A549 (cell line): Measurements from ENCODE around the gene LACTBL1. TPM values are rescaled to one million over a fixed set of nuclear protein-coding genes. Genes with fewer than 3 reads are reported as not detected.
"Not testable (repeated sequence)": the region's sequence is repeated elsewhere in the genome, so short reads cannot be mapped to it uniquely, and the experiment has no call there.

Source experiments
- ATAC-seq, 2 experiments: fragments of 200-7000 bp in 1 of 2; fragments of >200 bp in 1 of 2; cut with Nextera tagmentation in 1 of 2; cut with Tn5 transposase in 1 of 2; 3 replicates each; pipeline versions ENCODE4 v1.8.0 to v1.9.1; 2018 to 2020; ENCODE audit warnings: mild to moderate bottlenecking in 1 of 2, moderate library complexity in 1 of 2
- CTCF ChIA-PET: fragments of 300-600 bp; sonication (Branson Sonifier 250); formaldehyde crosslinking; extraction: SDS; loops from one replicate; lab custom pipeline; 2021; ENCODE audit warnings: antibody characterized with exemption, inconsistent platforms; lab: Yijun Ruan, JAX
- POLR2A ChIA-PET: fragments of 350-600 bp; formaldehyde crosslinking; extraction: SDS; loops from one replicate; lab custom pipeline; 2021; ENCODE audit warnings: antibody characterized with exemption, inconsistent platforms; lab: Yijun Ruan, JAX
- DNase-seq, 2 experiments: peaks; one replicate each; pipeline versions ENCODE4 v3.0.0 to v3.0.0-alpha.2; 2011 to 2016; ENCODE audit warnings: low read depth in 1 of 2, low spot score in 1 of 2
- FAIRE-seq: peaks from 2 replicates; lab custom pipeline; 2011; peaks lifted over from hg19 to GRCh38; lab: Jason Lieb, UNC
- H3K27ac ChIP-seq, 2 experiments: fragments of >200 bp; sonication (Bioruptor Twin); formaldehyde crosslinking; 3 replicates each; pipeline ENCODE4 v1.5.1; 2016 to 2017
- H3K4me1 ChIP-seq: fragments of >200 bp; sonication (Bioruptor Twin); formaldehyde crosslinking; 3 replicates; pipeline ENCODE4 v1.6.1; 2016
- H3K4me2 ChIP-seq: fragments of >200 bp; sonication (Bioruptor Twin); formaldehyde crosslinking; 3 replicates; pipeline ENCODE4 v1.6.1; 2016
- H3K4me3 ChIP-seq: fragments of >200 bp; sonication (Bioruptor Twin); formaldehyde crosslinking; 3 replicates; pipeline ENCODE4 v1.5.1; 2016
- H3K9me3 ChIP-seq: fragments of >200 bp; sonication (Bioruptor Twin); formaldehyde crosslinking; 3 replicates; pipeline ENCODE4 v1.6.1; 2016
- CBX8 ChIP-seq: fragments of 200-600 bp; sonication (generic); IDR thresholded peaks from 2 replicates; pipeline ENCODE4 v1.6.1; 2016
- CEBPB ChIP-seq, 2 experiments: fragments of >200 bp in 1 of 2; sonication (Bioruptor Twin) in 1 of 2; formaldehyde crosslinking in 1 of 2; IDR thresholded peaks; 2 replicates each; pipeline ENCODE4 v1.6.1; 2012 to 2016
- CHD4 ChIP-seq: fragments of 200-600 bp; sonication (generic); IDR thresholded peaks from 2 replicates; pipeline ENCODE4 v1.6.1; 2016; ENCODE audit warnings: antibody characterized with exemption, mild to moderate bottlenecking, borderline replicate concordance
- EP300 ChIP-seq, 2 experiments: fragments of >200 bp; sonication (Bioruptor Twin); formaldehyde crosslinking; IDR thresholded peaks; 2 replicates in 1 of 2; 3 replicates in 1 of 2; pipeline ENCODE4 v1.6.1; 2016 to 2017
- HOXA7 ChIP-seq: fragments of 250-450 bp; sonication (Bioruptor Pico); IDR thresholded peaks from 2 replicates; pipeline ENCODE4 v1.5.0; 2020; ENCODE audit warnings: mild to moderate bottlenecking, moderate library complexity
- HOXB5 ChIP-seq: fragments of 250-450 bp; sonication (Bioruptor Pico); IDR thresholded peaks from 2 replicates; pipeline ENCODE4 v1.5.0; 2020; ENCODE audit warnings: mild to moderate bottlenecking, moderate library complexity
- JUNB ChIP-seq: fragments of >200 bp; sonication (Bioruptor Twin); formaldehyde crosslinking; IDR thresholded peaks from 2 replicates; pipeline ENCODE4 v1.6.1; 2016
- KDM1A ChIP-seq: fragments of 200-600 bp; sonication (generic); IDR thresholded peaks from 2 replicates; pipeline ENCODE4 v1.6.1; 2016; ENCODE audit warnings: low read depth, mild to moderate bottlenecking
- MAFK ChIP-seq: fragments of 450-650 bp; IDR thresholded peaks from 2 replicates; pipeline ENCODE4 v1.6.1; 2014; ENCODE audit not compliant: partially characterized antibody
- MAZ ChIP-seq: fragments of 150-350 bp; IDR thresholded peaks from 2 replicates; pipeline ENCODE4 v1.6.1; 2014; ENCODE audit warnings: antibody characterized with exemption, low read depth, low read length, borderline replicate concordance
- NPAS2 ChIP-seq: fragments of 250-450 bp; sonication (Bioruptor Pico); IDR thresholded peaks from 2 replicates; pipeline ENCODE4 v1.8.0; 2022; ENCODE audit warnings: mild to moderate bottlenecking, moderate library complexity, borderline replicate concordance
- NR3C1 ChIP-seq: fragments of >200 bp; sonication (Bioruptor Twin); formaldehyde crosslinking; IDR thresholded peaks from 3 replicates; pipeline ENCODE4 v1.6.1; 2017
- PBX3 ChIP-seq: IDR thresholded peaks from 2 replicates; pipeline ENCODE4 v1.6.1; 2012
- REST ChIP-seq: fragments of 200-600 bp; sonication (generic); IDR thresholded peaks from 2 replicates; pipeline ENCODE4 v1.6.1; 2016; ENCODE audit warnings: antibody characterized with exemption, mild to moderate bottlenecking, moderate library complexity
- RNF2 ChIP-seq: fragments of 200-600 bp; sonication (generic); IDR thresholded peaks from 2 replicates; pipeline ENCODE4 v1.6.1; 2016; ENCODE audit warnings: low read depth, mild to moderate bottlenecking, antibody characterized with exemption, moderate library complexity, borderline replicate concordance
- SMC3 ChIP-seq: fragments of >200 bp; sonication (Bioruptor Twin); formaldehyde crosslinking; IDR thresholded peaks from 3 replicates; pipeline ENCODE4 v1.6.1; 2018; ENCODE audit warnings: inconsistent platforms
- SREBF2 ChIP-seq: fragments of 450-650 bp; IDR thresholded peaks from 2 replicates; pipeline ENCODE4 v1.6.1; 2014; ENCODE audit warnings: mild to moderate bottlenecking, moderate library complexity
- USF2 ChIP-seq: fragments of 450-650 bp; IDR thresholded peaks from 2 replicates; pipeline ENCODE4 v1.6.1; 2014; ENCODE audit warnings: antibody characterized with exemption
- ZC3H11A ChIP-seq: fragments of 450-650 bp; IDR thresholded peaks from 2 replicates; pipeline ENCODE4 v1.6.1; 2014; ENCODE audit warnings: antibody characterized with exemption, mild to moderate bottlenecking
- WGBS: methylation state at CpG from one replicate; pipeline ENCODE4 v1.1.6; 2017; ENCODE audit errors: missing lambda C conversion rate; 5-methylcytosine and 5-hydroxymethylcytosine counted together
- polyA plus RNA-seq, 4 experiments: library from polyadenylated mRNA; depleted of rRNA in 3 of 4; stranded (reverse); fragments of >200 nt; fragmentation: RNase III in 1 of 4; extraction: RNeasy Plus Mini Kit Qiagen cat#74134 plus additional on column Dnase treatment in 1 of 4; gene quantifications; 2 replicates in 3 of 4; 3 replicates in 1 of 4; pipeline ENCODE4 v1.2.3, GENCODE V29; 2011 to 2017

LACTBL1 gene
- polyA plus RNA-seq, 2 of the 4 experiments (the other 2 are of a cell fraction): not detected

- 30% methylated on average over 5 of the region's 5 CpGs for WGBS
- ATAC-seq: no peak
- H3K4me2 ChIP-seq: no peak overlapping the region
- TF ChIP-seq HOXB5 (no peak), NPAS2 (CRISPR knock-in tag) (no peak), KDM1A (no peak), EP300 (IDR thresholded peaks at IDR 0.05) (no peak), CBX8 (no peak), SMC3 (no peak), MAFK (no peak), NR3C1 (no peak), CHD4 (no peak), CEBPB (IDR thresholded peaks at IDR 0.05) (no peak), USF2 (no peak), SREBF2 (no peak), MAZ (no peak), ZC3H11A (no peak), RNF2 (no peak), REST (no peak), HOXA7 (CRISPR knock-in tag) (no peak), JUNB (no peak), PBX3 (no peak)
- TF ChIP-seq, all 56 proteins: peak for 0
- Histone ChIP-seq H3K27ac (no peak overlapping the region), H3K4me3 (no peak overlapping the region), H3K4me1 (no peaks in the 10 kb centered on the region), H3K9me3 (peaks cover 3% of the 10 kb centered on the region; the same call in 1 of the 3 replicates)
- CTCF ChIA-PET: no interaction called here
- POLR2A ChIA-PET: no interaction called here
- FAIRE-seq (no peak), DNase-seq (no peak)
These were observed 22.8 kb downstream of the LACTBL1 start for GRCh38 chr1:22949822-22950331.

- DNase-seq, H3K4me3 ChIP-seq, H3K4me2 ChIP-seq, ATAC-seq, H3K9me3 ChIP-seq, POLR2A ChIA-PET, H3K27ac ChIP-seq, FAIRE-seq, H3K4me1 ChIP-seq: not testable (repeated sequence)
- CTCF ChIA-PET: interaction anchor here (3.1 to 3.4 kb wide), 2 partner anchors 14 to 19 kb away, joined by 12 to 13 read pairs; no protein-coding TSS in a partner anchor
- WGBS: 60% methylated on average over 4 of the region's 5 CpGs
These were observed 27.5 kb downstream of the LACTBL1 start for GRCh38 chr1:22945171-22945570.
